AG04450 (cell line): Measurements from ENCODE around the gene MEIS2. TPM values are rescaled to one million over a fixed set of nuclear protein-coding genes. Genes with fewer than 3 reads are reported as not detected.
A peak's percentile ranks its signal among the peaks of the same experiment; 100 is the strongest.

Experiments
- CTCF ChIA-PET: fragments of 300-600, 350-600 bp; formaldehyde crosslinking; extraction: SDS; loops from one replicate; lab custom pipeline; 2022; ENCODE audit warnings: antibody characterized with exemption, inconsistent platforms; lab: Charles Lee
- POLR2A ChIA-PET: fragments of 350-600 bp; formaldehyde crosslinking; extraction: SDS; loops from one replicate; lab custom pipeline; 2021; ENCODE audit warnings: antibody characterized with exemption, inconsistent platforms; lab: Yijun Ruan, JAX
- DNase-seq: peaks from one replicate; pipeline ENCODE4 v3.0.0-alpha.2; 2011; ENCODE audit warnings: low read depth, low spot score
- H3K27ac ChIP-seq: one replicate; pipeline ENCODE4 v1.5.1; 2012; ENCODE audit warnings: low read depth, low read length, control low read depth
- H3K27me3 ChIP-seq: one replicate; pipeline ENCODE4 v1.6.0; 2012; ENCODE audit warnings: low read length; ENCODE audit not compliant: control insufficient read depth, insufficient read depth
- H3K4me3 ChIP-seq: 2 replicates; pipeline ENCODE4 v1.5.1; 2011; ENCODE audit warnings: mild to moderate bottlenecking, low read depth, low read length, control low read depth
- H3K9me3 ChIP-seq: 2 replicates; pipeline ENCODE4 v1.5.1; 2012; ENCODE audit warnings: low read length; ENCODE audit not compliant: control insufficient read depth, insufficient read depth
- polyA plus RNA-seq: library from polyadenylated mRNA; depleted of rRNA; stranded (reverse); fragments of >200 nt; gene quantifications from 2 replicates; pipeline ENCODE4 v1.2.3, GENCODE V29; 2011
- TF ChIP-seq, protein P1 (sequence below): IDR thresholded peaks from 2 replicates; pipeline ENCODE4 v1.5.1; 2011; ENCODE audit warnings: low read depth, low read length, control low read depth, inconsistent platforms

The MEIS2 gene
- polyA plus RNA-seq, 1 experiment: 31.7 TPM

DNA sequence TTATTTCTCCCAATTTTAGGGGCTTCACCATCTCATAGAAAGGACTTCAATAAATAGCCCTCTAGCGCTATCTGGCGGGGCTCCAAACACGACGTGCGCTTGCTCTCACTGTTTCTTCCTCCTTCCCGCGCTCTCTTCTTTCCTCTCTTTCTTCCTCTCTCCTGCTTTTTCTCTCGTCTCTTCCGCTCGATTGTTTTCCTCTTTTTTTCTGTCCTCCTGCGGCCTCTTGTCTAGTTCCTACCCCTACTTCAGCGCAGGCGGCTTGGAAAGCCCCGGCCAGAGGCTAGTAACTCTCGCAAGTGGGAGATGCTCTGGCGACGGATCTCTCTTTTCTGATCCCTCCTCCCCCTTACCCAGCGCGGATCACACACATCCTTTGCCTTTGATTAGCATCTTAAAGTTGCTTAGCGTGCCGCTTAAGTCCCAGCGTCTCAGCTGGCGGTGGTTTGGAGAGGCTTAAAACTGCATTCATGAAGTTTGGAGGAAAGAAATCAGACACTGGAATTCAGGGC, 6.2 kb upstream of the MEIS2 start:
- no peak for DNase-seq
- Histone ChIP-seq H3K9me3 (no peaks in the 10 kb centered on the region), H3K4me3 (peak overlapping the region; percentile 47), H3K27ac (no peak overlapping the region), H3K27me3 (peaks cover 18% of the 10 kb centered on the region)
- POLR2A ChIA-PET: no interaction called here
- TF ChIP-seq, protein P1, sequence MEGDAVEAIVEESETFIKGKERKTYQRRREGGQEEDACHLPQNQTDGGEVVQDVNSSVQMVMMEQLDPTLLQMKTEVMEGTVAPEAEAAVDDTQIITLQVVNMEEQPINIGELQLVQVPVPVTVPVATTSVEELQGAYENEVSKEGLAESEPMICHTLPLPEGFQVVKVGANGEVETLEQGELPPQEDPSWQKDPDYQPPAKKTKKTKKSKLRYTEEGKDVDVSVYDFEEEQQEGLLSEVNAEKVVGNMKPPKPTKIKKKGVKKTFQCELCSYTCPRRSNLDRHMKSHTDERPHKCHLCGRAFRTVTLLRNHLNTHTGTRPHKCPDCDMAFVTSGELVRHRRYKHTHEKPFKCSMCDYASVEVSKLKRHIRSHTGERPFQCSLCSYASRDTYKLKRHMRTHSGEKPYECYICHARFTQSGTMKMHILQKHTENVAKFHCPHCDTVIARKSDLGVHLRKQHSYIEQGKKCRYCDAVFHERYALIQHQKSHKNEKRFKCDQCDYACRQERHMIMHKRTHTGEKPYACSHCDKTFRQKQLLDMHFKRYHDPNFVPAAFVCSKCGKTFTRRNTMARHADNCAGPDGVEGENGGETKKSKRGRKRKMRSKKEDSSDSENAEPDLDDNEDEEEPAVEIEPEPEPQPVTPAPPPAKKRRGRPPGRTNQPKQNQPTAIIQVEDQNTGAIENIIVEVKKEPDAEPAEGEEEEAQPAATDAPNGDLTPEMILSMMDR: 0 out of 2 replicates have a peak, but pooled peaks have one; percentile 30
- CTCF ChIA-PET: interaction anchor here (0.7 to 1.2 kb wide), 2 partner anchors 223 to 1747 kb away, joined by 3 to 4 read pairs; no protein-coding TSS in a partner anchor

DNA sequence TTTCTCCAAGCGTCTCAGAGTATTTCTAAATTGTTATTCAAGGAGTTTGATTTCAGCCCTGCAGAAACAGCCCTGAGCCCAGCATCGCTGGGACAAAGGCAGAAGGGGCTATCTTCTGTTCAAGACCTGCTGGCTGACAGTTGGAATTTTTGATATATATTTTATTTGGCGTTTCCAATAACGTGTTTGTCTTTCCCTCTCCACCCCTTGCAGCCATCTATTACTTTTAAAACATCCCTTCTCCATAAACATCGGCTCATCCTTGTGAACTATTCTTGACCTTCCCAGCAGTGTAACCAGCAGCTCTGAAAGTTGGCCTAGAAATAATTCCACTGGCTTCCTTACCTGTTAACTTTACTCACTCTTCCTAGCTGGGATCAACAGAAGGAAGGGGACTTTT, 5.5 kb upstream of the MEIS2 start:
- no peak for DNase-seq
- TF ChIP-seq, protein P1: no peak
- Histone ChIP-seq H3K27ac (no peak overlapping the region), H3K9me3 (no peaks in the 10 kb centered on the region), H3K4me3 (no peak overlapping the region), H3K27me3 (peaks cover 18% of the 10 kb centered on the region)
- ChIA-PET CTCF (interaction anchor here (1.7 kb wide), 1 partner anchor 223 kb away, joined by 6 read pairs; no protein-coding TSS in a partner anchor), POLR2A (no interaction called here)

DNA sequence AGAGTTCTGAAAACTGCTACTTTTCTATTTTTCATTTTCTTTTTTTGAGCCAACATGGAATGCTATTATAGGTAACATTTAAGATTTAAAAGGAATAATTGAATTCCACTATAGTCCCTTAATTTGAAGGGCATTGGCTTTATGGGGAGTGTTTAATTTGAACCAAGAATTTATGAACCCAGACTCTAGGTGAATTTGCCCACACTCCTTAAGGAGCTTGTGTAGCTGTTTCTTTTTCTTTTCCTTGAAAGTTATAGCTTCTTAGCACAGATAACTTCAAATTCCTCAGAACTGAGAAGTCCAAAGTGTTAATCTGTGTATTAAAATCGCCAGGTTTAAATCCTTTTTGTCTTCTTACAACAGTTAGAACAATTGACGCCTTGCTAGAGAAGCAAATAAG, 4.7 kb upstream of the MEIS2 start:
- ChIA-PET CTCF (interaction anchor here (1.7 to 2.5 kb wide), 2 partner anchors 29 to 222 kb away, joined by 6 to 9 read pairs; no protein-coding TSS in a partner anchor), POLR2A (no interaction called here)
- Histone ChIP-seq H3K4me3 (no peak overlapping the region), H3K27me3 (peaks cover 12% of the 10 kb centered on the region), H3K27ac (no peak overlapping the region), H3K9me3 (no peaks in the 10 kb centered on the region)
- DNase-seq: no peak
- TF ChIP-seq, protein P1: no peak

DNA sequence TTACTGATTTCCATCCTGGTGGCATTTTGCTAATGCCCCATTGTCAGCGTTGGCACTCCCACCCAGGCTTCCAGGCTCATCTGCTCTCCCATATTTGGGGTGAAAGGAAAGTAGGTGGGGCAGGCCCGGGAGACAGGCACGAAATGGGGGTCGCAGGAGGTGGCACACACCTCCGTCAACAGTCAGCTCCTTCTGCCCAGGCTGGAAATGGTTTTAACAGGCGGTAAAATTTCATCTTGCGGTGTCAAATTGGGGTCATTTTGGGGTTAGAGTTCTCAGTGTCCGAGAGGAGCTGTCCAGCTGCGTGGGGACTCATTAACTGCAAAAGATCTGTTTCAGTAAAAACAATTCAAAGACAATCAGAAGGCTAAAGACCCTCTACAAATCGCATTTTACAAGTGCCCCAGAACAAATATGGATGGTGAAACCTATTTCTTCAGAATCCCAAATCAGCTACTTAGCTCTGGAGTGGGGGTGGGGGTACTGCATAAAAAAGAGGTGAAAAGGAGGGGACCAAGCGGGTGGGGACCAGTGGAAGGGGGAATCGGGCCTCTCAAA, 4.2 kb upstream of the MEIS2 start:
- Histone ChIP-seq H3K27ac (no peak overlapping the region), H3K4me3 (no peak overlapping the region), H3K9me3 (no peaks in the 10 kb centered on the region), H3K27me3 (peaks cover 9% of the 10 kb centered on the region)
- no peak for DNase-seq
- TF ChIP-seq, protein P1: no peak
- CTCF ChIA-PET: interaction anchor here (0.6 to 2.5 kb wide), 3 partner anchors 29 to 221 kb away, joined by 4 to 9 read pairs (median 6); no protein-coding TSS in a partner anchor
- POLR2A ChIA-PET: no interaction called here
